DND-41 (cell line): ENCODE results near the gene PCBP2.

Experiments used
- EZH2 ChIP-seq: IDR thresholded peaks from 3 replicates; pipeline ENCODE4 v1.6.1; 2012; ENCODE audit warnings: borderline replicate concordance, low read depth, mild to moderate bottlenecking, moderate library complexity, low read length, inconsistent platforms; ENCODE audit not compliant: severe bottlenecking
- TF ChIP-seq, protein P1 (sequence below): IDR thresholded peaks from 2 replicates; pipeline ENCODE4 v1.5.1; 2012; ENCODE audit warnings: borderline replicate concordance, low read length, moderate library complexity, mild to moderate bottlenecking; ENCODE audit not compliant: poor library complexity, severe bottlenecking; ENCODE audit errors: extremely low read depth

DNA sequence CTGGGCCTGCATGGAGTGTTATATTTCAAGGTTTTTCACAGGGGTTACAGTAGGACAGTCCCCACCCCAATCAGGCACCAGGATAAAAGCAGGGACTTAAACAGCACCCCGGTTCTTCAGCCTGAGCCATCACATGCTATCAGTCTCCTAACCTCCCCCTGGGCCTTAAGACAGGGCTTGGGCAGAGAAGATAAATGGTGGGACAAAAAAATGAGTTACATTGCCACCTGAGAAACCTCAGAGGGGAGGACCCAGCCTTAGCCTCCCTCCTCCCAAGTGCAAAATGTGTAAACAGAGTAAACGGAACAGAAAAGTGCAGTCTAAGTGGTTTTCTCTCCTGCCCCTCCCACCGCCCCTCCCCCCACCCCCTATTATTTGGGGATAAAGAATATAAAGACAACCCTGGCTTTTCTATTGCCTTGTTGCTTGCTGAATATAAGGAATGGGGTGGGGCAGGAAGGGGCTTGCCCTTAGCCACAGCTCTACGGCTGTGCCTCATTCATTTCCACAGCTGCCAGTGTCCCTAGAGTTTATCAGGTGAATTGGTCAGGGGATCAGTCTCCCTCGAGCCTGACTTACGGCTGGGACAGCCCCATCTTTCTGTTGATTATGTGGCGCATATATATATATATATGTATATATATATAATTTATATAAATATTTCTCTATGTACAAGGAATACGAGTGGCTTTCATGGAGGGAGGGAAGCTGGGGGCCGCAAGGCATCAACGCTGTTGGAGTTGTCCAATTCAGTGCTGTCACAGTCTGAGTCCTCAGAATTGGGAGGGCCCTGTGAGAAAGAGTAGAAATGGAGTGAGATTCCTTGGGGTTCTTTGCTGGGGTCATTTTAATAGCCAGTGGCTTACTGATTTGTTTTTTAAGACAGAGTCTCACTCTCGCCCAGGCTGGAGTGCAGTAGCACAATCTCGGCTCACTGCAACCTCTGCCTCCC lies 28.9 kb downstream of the PCBP2 start:
- TF ChIP-seq, protein P1, sequence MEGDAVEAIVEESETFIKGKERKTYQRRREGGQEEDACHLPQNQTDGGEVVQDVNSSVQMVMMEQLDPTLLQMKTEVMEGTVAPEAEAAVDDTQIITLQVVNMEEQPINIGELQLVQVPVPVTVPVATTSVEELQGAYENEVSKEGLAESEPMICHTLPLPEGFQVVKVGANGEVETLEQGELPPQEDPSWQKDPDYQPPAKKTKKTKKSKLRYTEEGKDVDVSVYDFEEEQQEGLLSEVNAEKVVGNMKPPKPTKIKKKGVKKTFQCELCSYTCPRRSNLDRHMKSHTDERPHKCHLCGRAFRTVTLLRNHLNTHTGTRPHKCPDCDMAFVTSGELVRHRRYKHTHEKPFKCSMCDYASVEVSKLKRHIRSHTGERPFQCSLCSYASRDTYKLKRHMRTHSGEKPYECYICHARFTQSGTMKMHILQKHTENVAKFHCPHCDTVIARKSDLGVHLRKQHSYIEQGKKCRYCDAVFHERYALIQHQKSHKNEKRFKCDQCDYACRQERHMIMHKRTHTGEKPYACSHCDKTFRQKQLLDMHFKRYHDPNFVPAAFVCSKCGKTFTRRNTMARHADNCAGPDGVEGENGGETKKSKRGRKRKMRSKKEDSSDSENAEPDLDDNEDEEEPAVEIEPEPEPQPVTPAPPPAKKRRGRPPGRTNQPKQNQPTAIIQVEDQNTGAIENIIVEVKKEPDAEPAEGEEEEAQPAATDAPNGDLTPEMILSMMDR: no peak
- no peak for TF ChIP-seq EZH2
